ENCODE results near the gene LINC00305.

DNA sequence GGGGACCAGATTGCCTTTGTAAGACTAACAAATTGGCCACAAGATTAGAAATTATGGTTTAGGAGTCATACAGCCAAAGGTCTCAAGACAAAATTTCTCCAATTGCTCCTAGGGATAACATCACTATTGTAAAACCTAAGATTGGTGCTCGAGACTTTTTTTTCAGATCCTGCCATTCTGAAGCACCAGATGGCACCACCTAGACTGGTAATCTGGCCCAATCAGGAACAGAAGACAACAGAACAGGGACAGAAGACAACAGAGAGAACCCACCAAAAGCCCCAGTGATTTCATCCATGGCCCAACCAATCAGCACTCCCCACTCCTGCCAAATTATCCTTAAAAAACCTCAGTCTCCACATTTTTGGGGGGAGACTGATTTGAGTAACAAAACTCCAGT, 66.8 kb downstream of the LINC00305 start:
- TF ChIP-seq, protein P1, sequence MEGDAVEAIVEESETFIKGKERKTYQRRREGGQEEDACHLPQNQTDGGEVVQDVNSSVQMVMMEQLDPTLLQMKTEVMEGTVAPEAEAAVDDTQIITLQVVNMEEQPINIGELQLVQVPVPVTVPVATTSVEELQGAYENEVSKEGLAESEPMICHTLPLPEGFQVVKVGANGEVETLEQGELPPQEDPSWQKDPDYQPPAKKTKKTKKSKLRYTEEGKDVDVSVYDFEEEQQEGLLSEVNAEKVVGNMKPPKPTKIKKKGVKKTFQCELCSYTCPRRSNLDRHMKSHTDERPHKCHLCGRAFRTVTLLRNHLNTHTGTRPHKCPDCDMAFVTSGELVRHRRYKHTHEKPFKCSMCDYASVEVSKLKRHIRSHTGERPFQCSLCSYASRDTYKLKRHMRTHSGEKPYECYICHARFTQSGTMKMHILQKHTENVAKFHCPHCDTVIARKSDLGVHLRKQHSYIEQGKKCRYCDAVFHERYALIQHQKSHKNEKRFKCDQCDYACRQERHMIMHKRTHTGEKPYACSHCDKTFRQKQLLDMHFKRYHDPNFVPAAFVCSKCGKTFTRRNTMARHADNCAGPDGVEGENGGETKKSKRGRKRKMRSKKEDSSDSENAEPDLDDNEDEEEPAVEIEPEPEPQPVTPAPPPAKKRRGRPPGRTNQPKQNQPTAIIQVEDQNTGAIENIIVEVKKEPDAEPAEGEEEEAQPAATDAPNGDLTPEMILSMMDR (IDR thresholded peaks at IDR 0.05; ENCODE audit: low read depth, low read length) = no peak
- TF ChIP-seq POLR2A (IDR thresholded peaks at IDR 0.05; ENCODE audit: extremely low read depth, insufficient read length) (no peak), MYC (IDR thresholded peaks at IDR 0.05; ENCODE audit: low read depth, low read length) (no peak)

Measured in NB4 (cell line).